ENCODE data around the gene PRPSAP2.

Gene PRPSAP2

DNA sequence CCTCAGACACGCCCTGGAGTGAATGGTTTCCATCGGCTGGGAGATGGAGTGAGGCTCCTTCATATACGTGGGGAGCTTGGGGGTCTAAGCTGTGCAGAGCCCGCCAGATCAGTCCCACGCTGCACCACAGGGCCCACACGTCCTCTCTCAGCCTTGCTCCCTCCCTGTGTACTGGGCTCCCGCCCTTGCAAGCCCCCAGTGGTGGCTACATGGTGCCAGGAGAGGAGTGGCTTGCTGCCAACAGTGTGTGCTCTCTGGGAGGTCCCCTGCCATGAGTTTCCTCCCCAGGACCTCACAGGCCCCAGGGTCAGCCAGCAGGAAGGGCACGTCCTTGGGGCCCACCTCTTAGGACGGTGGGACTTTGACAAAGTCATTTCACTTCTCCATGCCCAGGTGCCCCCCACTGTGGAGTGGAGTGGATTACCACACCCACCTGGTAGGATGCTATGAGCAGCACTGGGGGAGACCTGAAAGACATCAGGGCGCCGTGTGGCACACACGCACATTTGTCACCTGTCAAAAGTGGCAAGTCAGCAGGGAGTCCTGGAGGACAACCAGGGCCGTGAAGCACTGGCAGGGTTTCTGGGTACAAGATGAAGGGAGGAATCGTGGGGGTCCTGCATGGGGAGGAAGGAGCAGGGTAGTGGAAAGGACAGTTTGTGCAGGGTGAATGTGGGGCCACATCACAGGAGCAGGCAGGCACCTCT is 107.8 kb downstream of the PRPSAP2 start:
- no peaks in the 10 kb centered on the region for H3K36me3 ChIP-seq (ENCODE audit: insufficient read depth, low read length)
- H3K4me3 ChIP-seq (ENCODE audit: low read depth in 1 of 2, low read length in 2 of 2) = no peak overlapping the region
- no peak overlapping the region for H3K27ac ChIP-seq (ENCODE audit: low read depth, low read length)
- H3K9me3 ChIP-seq (ENCODE audit: low read length) = no peaks in the 10 kb centered on the region
- no peak overlapping the region for H3K9ac ChIP-seq (ENCODE audit: low read length)
- no peaks in the 10 kb centered on the region for H3K27me3 ChIP-seq (ENCODE audit: control insufficient read depth in 1 of 2, insufficient read depth in 2 of 2, low read length in 2 of 2)
- H3K4me1 ChIP-seq (ENCODE audit: insufficient read depth, low read length) = peaks cover 20% of the 10 kb centered on the region

DNA sequence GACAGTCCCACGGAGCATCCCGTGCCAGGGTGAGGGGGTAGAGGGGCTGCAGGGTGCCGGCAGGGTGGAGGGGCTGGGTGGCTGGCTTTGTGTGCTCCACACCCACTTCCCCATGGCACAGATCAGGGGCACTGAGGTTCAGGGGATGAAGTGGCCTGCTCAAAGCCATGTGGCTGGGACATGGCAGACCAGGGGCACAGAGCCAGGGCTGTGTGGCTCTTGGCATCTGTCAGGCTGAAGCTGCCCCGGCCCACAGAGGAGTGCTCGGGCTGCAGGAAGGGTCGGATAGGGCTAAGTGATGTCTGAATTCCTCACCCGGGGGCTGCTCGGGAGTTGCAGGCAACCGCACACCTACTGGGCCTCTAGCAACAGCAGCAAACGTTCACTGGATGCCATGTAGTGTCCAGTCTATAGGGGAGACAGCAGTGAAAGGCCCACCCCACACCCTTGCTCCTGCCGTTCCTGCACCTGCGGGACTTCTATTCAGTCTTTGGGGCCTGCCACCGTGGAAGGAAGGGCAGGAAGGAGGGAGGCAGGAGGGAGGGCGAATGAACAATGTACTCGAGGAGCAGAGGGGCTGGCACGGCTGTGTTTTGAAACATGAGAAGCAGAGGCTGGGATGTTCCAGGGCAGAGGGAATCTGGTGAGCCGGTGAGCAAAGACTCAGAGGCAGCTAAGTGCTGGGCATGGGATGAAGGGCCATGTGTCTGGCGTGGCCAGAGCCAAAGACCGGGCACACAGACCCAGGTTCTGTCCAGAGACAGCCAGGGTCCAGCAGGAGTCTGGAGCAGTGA is 109.1 kb downstream of the PRPSAP2 start:
- Histone ChIP-seq H3K36me3 (ENCODE audit: insufficient read depth, low read length) (no peaks in the 10 kb centered on the region), H3K4me1 (ENCODE audit: insufficient read depth, low read length) (peaks cover 9% of the 10 kb centered on the region), H3K4me3 (ENCODE audit: low read depth in 1 of 2, low read length in 2 of 2) (no peak overlapping the region), H3K9ac (ENCODE audit: low read length) (no peak overlapping the region), H3K9me3 (ENCODE audit: low read length) (no peaks in the 10 kb centered on the region), H3K27ac (ENCODE audit: low read depth, low read length) (no peak overlapping the region), H3K27me3 (ENCODE audit: control insufficient read depth in 1 of 2, insufficient read depth in 2 of 2, low read length in 2 of 2) (no peaks in the 10 kb centered on the region)

DNA sequence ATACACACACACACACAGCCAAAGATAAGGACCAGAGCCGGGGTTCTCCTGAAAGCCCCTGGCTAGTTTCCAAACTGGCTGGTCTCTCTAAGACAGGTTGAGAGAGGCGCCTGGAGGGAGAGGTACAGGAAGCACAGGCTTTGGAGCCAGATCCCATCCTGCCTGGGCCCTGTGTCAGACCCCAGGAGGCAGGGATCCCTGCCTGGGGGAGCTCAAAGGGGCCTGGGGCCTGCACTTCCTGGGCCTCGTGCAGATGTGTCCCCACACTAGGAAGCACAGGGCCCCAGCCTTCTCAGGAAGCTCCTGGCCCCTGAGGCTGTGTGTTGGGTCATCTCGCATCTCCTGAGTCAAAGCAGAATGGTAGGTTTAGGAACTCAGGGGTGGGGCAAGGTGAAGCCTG is 110.0 kb downstream of the PRPSAP2 start:
- no peaks in the 10 kb centered on the region for H3K36me3 ChIP-seq (ENCODE audit: insufficient read depth, low read length)
- peaks cover 7% of the 10 kb centered on the region for H3K4me1 ChIP-seq (ENCODE audit: insufficient read depth, low read length)
- no peak overlapping the region for H3K9ac ChIP-seq (ENCODE audit: low read length)
- no peak overlapping the region for H3K4me3 ChIP-seq (ENCODE audit: low read depth in 1 of 2, low read length in 2 of 2)
- H3K27me3 ChIP-seq (ENCODE audit: control insufficient read depth in 1 of 2, insufficient read depth in 2 of 2, low read length in 2 of 2) = no peaks in the 10 kb centered on the region
- no peaks in the 10 kb centered on the region for H3K9me3 ChIP-seq (ENCODE audit: low read length)
- H3K27ac ChIP-seq (ENCODE audit: low read depth, low read length) = no peak overlapping the region

DNA sequence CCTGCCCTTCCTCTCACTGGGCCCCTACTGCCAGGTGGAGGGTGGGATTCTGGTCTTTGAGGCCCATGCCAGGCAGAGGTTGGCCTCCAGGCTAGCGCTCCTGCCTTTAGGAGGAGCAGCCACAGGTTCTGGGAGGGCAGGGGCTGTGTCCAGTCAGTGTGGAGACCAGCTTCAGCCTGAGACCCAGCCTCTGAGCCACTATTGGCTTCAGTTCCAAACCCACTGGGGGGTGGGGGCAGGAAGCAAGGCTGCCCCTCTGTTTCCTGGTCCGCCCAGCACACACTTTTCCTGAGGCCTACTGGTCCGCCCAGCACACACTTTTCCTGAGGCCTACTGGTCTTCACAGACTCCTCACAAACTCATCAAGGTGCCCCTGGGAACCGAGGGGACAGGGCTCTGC is 110.4 kb downstream of the PRPSAP2 start:
- Histone ChIP-seq H3K4me1 (ENCODE audit: insufficient read depth, low read length) (peaks cover 7% of the 10 kb centered on the region), H3K4me3 (ENCODE audit: low read depth in 1 of 2, low read length in 2 of 2) (no peak overlapping the region), H3K9ac (ENCODE audit: low read length) (no peak overlapping the region), H3K36me3 (ENCODE audit: insufficient read depth, low read length) (no peaks in the 10 kb centered on the region), H3K9me3 (ENCODE audit: low read length) (no peaks in the 10 kb centered on the region), H3K27ac (ENCODE audit: low read depth, low read length) (no peak overlapping the region), H3K27me3 (ENCODE audit: control insufficient read depth in 1 of 2, insufficient read depth in 2 of 2, low read length in 2 of 2) (no peaks in the 10 kb centered on the region)

DNA sequence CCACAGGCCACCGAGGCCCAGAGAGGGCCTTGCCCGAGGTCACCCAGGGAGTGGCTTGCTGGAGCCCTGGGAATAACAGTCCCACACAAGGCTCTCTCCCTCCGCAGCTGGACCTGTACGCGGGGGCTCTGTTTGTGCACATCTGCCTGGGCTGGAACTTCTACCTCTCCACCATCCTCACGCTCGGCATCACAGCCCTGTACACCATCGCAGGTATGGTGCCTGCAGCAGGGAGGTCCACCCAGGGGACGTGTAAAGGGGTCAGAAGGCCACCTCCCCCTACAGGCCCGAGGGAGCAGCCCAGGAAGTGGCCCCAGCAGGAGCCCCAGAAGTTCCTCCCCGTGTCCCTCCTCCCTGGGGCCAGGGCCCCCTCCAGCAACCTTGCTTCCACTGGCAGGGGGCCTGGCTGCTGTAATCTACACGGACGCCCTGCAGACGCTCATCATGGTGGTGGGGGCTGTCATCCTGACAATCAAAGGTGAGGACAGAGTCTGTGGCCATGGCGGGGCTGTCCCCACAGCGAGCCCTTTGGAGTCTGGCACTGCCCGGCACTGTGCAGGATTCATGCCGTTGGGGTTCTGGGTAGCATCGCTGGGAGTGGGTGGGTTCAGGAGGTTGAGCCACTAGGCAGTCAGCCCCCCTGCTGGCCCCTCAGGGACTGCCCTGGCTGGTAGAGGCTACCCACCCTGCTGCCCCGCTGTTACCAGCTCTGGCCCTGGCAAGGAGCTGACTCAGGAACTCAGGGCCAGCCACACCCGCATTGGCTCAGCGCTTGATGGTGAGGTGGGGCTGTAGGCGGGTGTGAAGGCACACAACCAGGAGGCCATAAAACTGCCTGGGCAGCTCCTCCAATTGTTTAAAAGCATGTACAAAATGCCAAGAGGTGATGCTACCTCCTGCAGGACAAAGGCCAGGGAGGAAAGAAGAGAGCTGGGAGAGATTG is 111.3 kb downstream of the PRPSAP2 start:
- H3K4me1 ChIP-seq (ENCODE audit: insufficient read depth, low read length) = peaks cover 7% of the 10 kb centered on the region
- H3K4me3 ChIP-seq (ENCODE audit: low read depth in 1 of 2, low read length in 2 of 2) = no peak overlapping the region
- H3K9me3 ChIP-seq (ENCODE audit: low read length) = no peaks in the 10 kb centered on the region
- no peaks in the 10 kb centered on the region for H3K27me3 ChIP-seq (ENCODE audit: control insufficient read depth in 1 of 2, insufficient read depth in 2 of 2, low read length in 2 of 2)
- no peak overlapping the region for H3K27ac ChIP-seq (ENCODE audit: low read depth, low read length)
- H3K9ac ChIP-seq (ENCODE audit: low read length) = no peak overlapping the region
- H3K36me3 ChIP-seq (ENCODE audit: insufficient read depth, low read length) = no peaks in the 10 kb centered on the region

DNA sequence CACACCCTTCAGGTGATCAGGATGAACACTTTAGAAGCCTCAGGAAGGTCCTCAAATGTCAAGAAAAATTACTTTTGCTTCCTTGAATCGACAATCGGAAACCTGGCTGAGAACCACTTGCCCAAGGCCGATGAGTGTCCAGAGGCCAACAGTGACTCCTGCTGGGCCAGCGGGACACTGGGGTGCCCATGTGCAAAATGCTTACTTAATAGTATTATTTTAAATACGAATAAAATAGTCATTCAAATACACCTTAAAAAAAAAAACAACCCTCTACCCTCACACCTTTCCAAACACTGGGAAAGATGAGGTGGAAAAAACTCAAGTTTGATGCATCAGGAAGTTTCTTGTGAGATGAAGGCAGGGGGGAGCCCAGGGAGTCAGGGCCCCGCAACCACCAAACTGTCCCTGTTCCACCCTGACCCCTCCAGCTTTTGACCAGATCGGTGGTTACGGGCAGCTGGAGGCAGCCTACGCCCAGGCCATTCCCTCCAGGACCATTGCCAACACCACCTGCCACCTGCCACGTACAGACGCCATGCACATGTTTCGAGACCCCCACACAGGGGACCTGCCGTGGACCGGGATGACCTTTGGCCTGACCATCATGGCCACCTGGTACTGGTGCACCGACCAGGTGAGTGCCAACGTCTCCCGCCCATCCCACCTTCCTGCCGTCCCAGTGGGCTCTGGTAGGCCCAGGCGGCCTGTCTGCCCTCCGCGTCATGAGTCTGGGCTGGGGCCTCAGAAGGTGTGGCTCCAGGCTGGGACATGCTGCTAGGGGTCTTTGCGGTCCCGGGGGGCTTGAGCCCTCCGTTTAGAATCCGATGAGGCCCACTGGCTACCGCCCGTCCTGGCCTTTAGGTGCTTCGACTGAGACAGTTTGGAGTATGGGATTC is 112.9 kb downstream of the PRPSAP2 start:
- Histone ChIP-seq H3K36me3 (ENCODE audit: insufficient read depth, low read length) (no peaks in the 10 kb centered on the region), H3K9me3 (ENCODE audit: low read length) (no peaks in the 10 kb centered on the region), H3K27ac (ENCODE audit: low read depth, low read length) (no peak overlapping the region), H3K9ac (ENCODE audit: low read length) (no peak overlapping the region), H3K27me3 (ENCODE audit: control insufficient read depth in 1 of 2, insufficient read depth in 2 of 2, low read length in 2 of 2) (no peaks in the 10 kb centered on the region), H3K4me1 (ENCODE audit: insufficient read depth, low read length) (peaks cover 7% of the 10 kb centered on the region), H3K4me3 (ENCODE audit: low read depth in 1 of 2, low read length in 2 of 2) (no peak overlapping the region)

DNA sequence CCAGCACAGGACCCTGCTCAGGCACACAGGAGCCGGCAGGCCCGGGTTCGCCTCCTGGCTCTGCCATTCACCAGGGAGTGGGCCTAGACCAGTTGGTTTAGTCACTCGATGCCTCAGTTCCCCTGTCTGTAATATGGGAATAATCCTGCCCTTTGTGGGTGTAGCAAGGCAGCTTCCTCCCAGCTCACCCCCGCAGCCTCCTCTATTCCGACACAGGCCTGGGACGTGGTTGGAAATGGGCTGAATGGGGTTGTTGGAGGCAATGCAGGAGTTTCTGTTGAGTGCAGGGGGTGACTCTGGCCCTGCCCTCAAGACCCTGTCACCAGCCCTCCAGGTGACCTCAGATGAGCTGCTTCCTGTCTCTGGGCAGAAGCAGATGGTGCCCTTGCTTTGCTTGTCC is 113.9 kb downstream of the PRPSAP2 start:
- H3K9me3 ChIP-seq (ENCODE audit: low read length) = no peaks in the 10 kb centered on the region
- H3K4me1 ChIP-seq (ENCODE audit: insufficient read depth, low read length) = peaks cover 7% of the 10 kb centered on the region
- H3K27ac ChIP-seq (ENCODE audit: low read depth, low read length) = no peak overlapping the region
- H3K36me3 ChIP-seq (ENCODE audit: insufficient read depth, low read length) = no peaks in the 10 kb centered on the region
- H3K9ac ChIP-seq (ENCODE audit: low read length) = no peak overlapping the region
- no peaks in the 10 kb centered on the region for H3K27me3 ChIP-seq (ENCODE audit: control insufficient read depth in 1 of 2, insufficient read depth in 2 of 2, low read length in 2 of 2)
- no peak overlapping the region for H3K4me3 ChIP-seq (ENCODE audit: low read depth in 1 of 2, low read length in 2 of 2)

DNA sequence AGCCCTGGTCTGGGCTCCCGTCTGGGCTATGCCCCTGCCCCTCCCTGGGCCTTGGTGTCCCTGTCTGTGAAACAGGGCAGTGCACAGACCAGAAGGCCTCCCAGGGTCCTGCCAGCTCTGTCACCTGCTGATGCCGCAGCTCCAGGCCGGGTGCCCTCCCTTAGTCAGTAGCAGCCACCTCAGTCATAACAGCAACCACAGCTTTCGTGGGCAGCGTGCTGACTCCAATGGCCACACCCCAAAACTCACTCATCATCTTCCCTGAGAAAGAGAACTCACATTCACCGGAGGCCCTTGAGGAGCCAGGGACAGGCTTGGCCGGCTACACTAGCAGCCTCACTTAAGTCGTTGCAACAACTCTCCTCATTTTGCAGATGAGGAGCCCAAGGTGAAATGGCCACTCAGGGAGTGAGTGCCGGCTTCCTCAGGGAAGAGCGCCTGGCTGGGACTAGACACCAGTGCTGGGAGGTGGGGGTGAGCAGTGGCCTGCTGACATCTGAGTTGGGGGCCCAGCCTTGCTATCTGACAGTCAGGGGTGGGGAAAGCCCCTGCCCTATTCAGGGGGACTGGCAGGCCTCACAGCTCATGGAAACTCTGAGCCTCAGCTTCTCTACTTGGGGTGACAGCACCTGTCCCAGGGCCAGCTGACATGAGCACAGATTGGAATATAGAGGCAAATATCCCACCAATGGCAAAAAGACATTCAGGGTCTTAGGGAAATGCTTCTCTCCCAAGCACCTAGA is 116.6 kb downstream of the PRPSAP2 start:
- Histone ChIP-seq H3K9me3 (ENCODE audit: low read length) (no peaks in the 10 kb centered on the region), H3K4me1 (ENCODE audit: insufficient read depth, low read length) (peaks cover 4% of the 10 kb centered on the region), H3K27me3 (ENCODE audit: control insufficient read depth in 1 of 2, insufficient read depth in 2 of 2, low read length in 2 of 2) (no peaks in the 10 kb centered on the region), H3K9ac (ENCODE audit: low read length) (no peak overlapping the region), H3K4me3 (ENCODE audit: low read depth in 1 of 2, low read length in 2 of 2) (no peak overlapping the region), H3K36me3 (ENCODE audit: insufficient read depth, low read length) (no peaks in the 10 kb centered on the region), H3K27ac (ENCODE audit: low read depth, low read length) (no peak overlapping the region)

DNA sequence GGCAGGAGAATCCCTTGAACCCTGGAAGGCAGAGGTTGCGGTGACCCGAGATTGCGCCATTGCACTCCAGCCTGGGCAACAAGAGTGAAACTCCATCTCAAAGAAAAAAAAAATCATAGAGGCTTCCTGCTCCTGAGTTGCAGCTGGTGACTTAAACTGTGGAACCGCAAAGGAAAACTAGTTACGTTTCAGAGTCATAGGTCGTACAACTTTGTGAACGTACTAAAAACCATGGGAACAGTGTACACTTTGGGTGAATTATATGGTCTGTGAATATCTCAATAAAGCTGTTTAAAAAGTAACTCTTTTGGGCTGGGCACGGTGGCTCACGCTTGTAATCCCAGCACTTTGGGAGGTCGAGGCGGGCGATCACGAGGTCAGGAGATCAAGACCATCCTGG is 117.7 kb downstream of the PRPSAP2 start:
- Histone ChIP-seq H3K9ac (ENCODE audit: low read length) (no peak overlapping the region), H3K9me3 (ENCODE audit: low read length) (no peaks in the 10 kb centered on the region), H3K27ac (ENCODE audit: low read depth, low read length) (no peak overlapping the region), H3K4me3 (ENCODE audit: low read depth in 1 of 2, low read length in 2 of 2) (no peak overlapping the region), H3K36me3 (ENCODE audit: insufficient read depth, low read length) (no peaks in the 10 kb centered on the region), H3K4me1 (ENCODE audit: insufficient read depth, low read length) (no peaks in the 10 kb centered on the region), H3K27me3 (ENCODE audit: control insufficient read depth in 1 of 2, insufficient read depth in 2 of 2, low read length in 2 of 2) (no peaks in the 10 kb centered on the region)

DNA sequence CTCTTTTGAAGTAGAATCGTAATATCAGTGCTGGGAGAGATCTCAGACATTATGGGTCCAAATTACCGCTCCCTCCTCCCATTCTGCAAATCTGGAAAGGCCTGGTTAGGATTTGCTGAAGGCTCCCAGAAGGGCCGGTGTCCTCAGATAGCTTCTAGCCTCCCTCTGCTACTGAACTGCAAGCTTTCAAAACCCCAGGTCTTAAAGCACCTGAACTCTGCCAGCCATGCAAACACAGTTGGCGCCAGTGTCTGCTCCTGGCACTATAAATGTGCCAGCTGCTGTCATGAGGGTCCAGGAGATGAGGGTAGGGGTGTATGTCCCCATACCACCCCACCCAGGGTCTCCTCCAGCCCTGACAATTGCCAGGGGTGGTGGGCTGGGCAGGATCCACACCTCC is 118.3 kb downstream of the PRPSAP2 start:
- Histone ChIP-seq H3K27ac (ENCODE audit: low read depth, low read length) (no peak overlapping the region), H3K4me3 (ENCODE audit: low read depth in 1 of 2, low read length in 2 of 2) (no peak overlapping the region), H3K9ac (ENCODE audit: low read length) (no peak overlapping the region), H3K27me3 (ENCODE audit: control insufficient read depth in 1 of 2, insufficient read depth in 2 of 2, low read length in 2 of 2) (no peaks in the 10 kb centered on the region), H3K36me3 (ENCODE audit: insufficient read depth, low read length) (no peaks in the 10 kb centered on the region), H3K9me3 (ENCODE audit: low read length) (no peaks in the 10 kb centered on the region), H3K4me1 (ENCODE audit: insufficient read depth, low read length) (no peaks in the 10 kb centered on the region)

Measured in muscle layer of colon (tissue), 2 donors.